HL-60/S4 treated with retinoic acid at 250 ng/mL for 4 days and 3 days (cell line): ENCODE measurements around the gene KCNB1.
"Not testable (repeated sequence)": the region's sequence is repeated elsewhere in the genome, so short reads cannot be mapped to it uniquely, and the experiment has no call there.

Experiments
- in situ Hi-C: fragments of 300-500 bp; cut with MboI; formaldehyde crosslinking; loops from 2 replicates; pipeline ENCODE4 v1.7.0; 2022; ENCODE audit warnings: low sequenced_read_pairs

KCNB1 gene

GRCh38 chr20:49413677-49414076 is 68.8 kb downstream of the KCNB1 start:
- in situ Hi-C loops = no loop called here

- in situ Hi-C loops = no loop called here
These were observed 69.5 kb downstream of the KCNB1 start for GRCh38 chr20:49412953-49413352.

GRCh38 chr20:49412254-49412653 is 70.2 kb downstream of the KCNB1 start:
- in situ Hi-C loops = no loop called here

GRCh38 chr20:49411221-49411925 is 71.1 kb downstream of the KCNB1 start:
- in situ Hi-C loops = no loop called here

GRCh38 chr20:49409975-49410621 is 72.4 kb downstream of the KCNB1 start:
- in situ Hi-C loops = not testable (repeated sequence)

- in situ Hi-C loops = no loop called here
These were observed 73.0 kb downstream of the KCNB1 start for GRCh38 chr20:49409302-49409974.

GRCh38 chr20:49408509-49409104 is 73.9 kb downstream of the KCNB1 start:
- in situ Hi-C loops = no loop called here

- in situ Hi-C loops = no loop called here
These were observed 75.8 kb downstream of the KCNB1 start for GRCh38 chr20:49406666-49407065.

- in situ Hi-C loops = no loop called here
These were observed 76.8 kb downstream of the KCNB1 start for GRCh38 chr20:49405696-49406095.

- in situ Hi-C loops = no loop called here
These were observed 77.3 kb downstream of the KCNB1 start for GRCh38 chr20:49405062-49405683.

GRCh38 chr20:49404461-49404860 is 78.0 kb downstream of the KCNB1 start:
- in situ Hi-C loops = no loop called here

GRCh38 chr20:49403911-49404310 is 78.6 kb downstream of the KCNB1 start:
- in situ Hi-C loops = no loop called here

- in situ Hi-C loops = no loop called here
These were observed 79.5 kb downstream of the KCNB1 start for GRCh38 chr20:49403012-49403411.

GRCh38 chr20:49400904-49401303 is 81.6 kb downstream of the KCNB1 start:
- in situ Hi-C loops = no loop called here

- in situ Hi-C loops = no loop called here
These were observed 82.1 kb downstream of the KCNB1 start for GRCh38 chr20:49400410-49400809.

- in situ Hi-C loops = no loop called here
These were observed 83.1 kb downstream of the KCNB1 start for GRCh38 chr20:49399329-49399728.

- in situ Hi-C loops = no loop called here
These were observed 83.9 kb downstream of the KCNB1 start for GRCh38 chr20:49398401-49399144.

GRCh38 chr20:49397525-49397924 is 84.9 kb downstream of the KCNB1 start:
- in situ Hi-C loops = no loop called here

- in situ Hi-C loops = no loop called here
These were observed 86.2 kb downstream of the KCNB1 start for GRCh38 chr20:49396230-49396629.

GRCh38 chr20:49395659-49396058 is 86.8 kb downstream of the KCNB1 start:
- in situ Hi-C loops = no loop called here

- in situ Hi-C loops = no loop called here
These were observed 87.3 kb downstream of the KCNB1 start for GRCh38 chr20:49395183-49395582.
